ENCODE results near the gene KIF2A. TPM values are rescaled to one million over a fixed set of nuclear protein-coding genes. Genes with fewer than 3 reads are reported as not detected.
A peak's percentile ranks its signal among the peaks of the same experiment; 100 is the strongest.

KIF2A gene
- 25.2 TPM for polyA plus RNA-seq (2012; ENCODE audit: insufficient read length, low read depth)

GRCh38 chr5:62305715-62306322 is at the start of gene KIF2A:
KIF2A (plus strand) TSS chr5:62306206; CDS start chr5:62306473, 267 bp downstream.
- no peak for TF ChIP-seq FOXP2 (optimal IDR thresholded peaks at IDR 0.05; ENCODE audit: borderline replicate concordance, extremely low read depth, extremely low read length, insufficient read depth)
- TF ChIP-seq REST (IDR thresholded peaks at IDR 0.05; ENCODE audit: insufficient read depth in 1 of 2, low read depth in 2 of 2, low read length in 2 of 2): 0 out of 4 replicates have a peak, but pooled peaks of 1 of the 2 experiments have one; percentile 38
- peak; percentile 70; the same call in 1 of the 2 replicates for TF ChIP-seq POLR2AphosphoS5 (IDR thresholded peaks at IDR 0.05; ENCODE audit: low read depth, low read length)
- TF ChIP-seq TAF1 (IDR thresholded peaks at IDR 0.05; ENCODE audit: borderline replicate concordance, insufficient read depth, low read length): peak; percentile 57; the same call in 1 of the 2 replicates
- TF ChIP-seq SIN3A (IDR thresholded peaks at IDR 0.05; ENCODE audit: borderline replicate concordance, insufficient read depth, low read length): peak; percentile 55; the same call in 1 of the 2 replicates

- no peak for TF ChIP-seq FOXP2 (optimal IDR thresholded peaks at IDR 0.05; ENCODE audit: borderline replicate concordance, extremely low read depth, extremely low read length, insufficient read depth)
- TF ChIP-seq REST (IDR thresholded peaks at IDR 0.05; ENCODE audit: insufficient read depth in 1 of 2, low read depth in 2 of 2, low read length in 2 of 2): no peak
- TF ChIP-seq TAF1 (IDR thresholded peaks at IDR 0.05; ENCODE audit: borderline replicate concordance, insufficient read depth, low read length): no peak
- no peak for TF ChIP-seq SIN3A (IDR thresholded peaks at IDR 0.05; ENCODE audit: borderline replicate concordance, insufficient read depth, low read length)
- no peak for TF ChIP-seq POLR2AphosphoS5 (IDR thresholded peaks at IDR 0.05; ENCODE audit: low read depth, low read length)
Observed at GRCh38 chr5:62257020-62257367, 49.0 kb upstream of the KIF2A start.

- TF ChIP-seq TAF1 (IDR thresholded peaks at IDR 0.05; ENCODE audit: borderline replicate concordance, insufficient read depth, low read length) (no peak), FOXP2 (optimal IDR thresholded peaks at IDR 0.05; ENCODE audit: borderline replicate concordance, extremely low read depth, extremely low read length, insufficient read depth) (no peak), POLR2AphosphoS5 (IDR thresholded peaks at IDR 0.05; ENCODE audit: low read depth, low read length) (no peak), REST (IDR thresholded peaks at IDR 0.05; ENCODE audit: insufficient read depth in 1 of 2, low read depth in 2 of 2, low read length in 2 of 2) (no peak), SIN3A (IDR thresholded peaks at IDR 0.05; ENCODE audit: borderline replicate concordance, insufficient read depth, low read length) (no peak)
Observed at GRCh38 chr5:62258654-62259053, 47.4 kb upstream of the KIF2A start.

- no peak for TF ChIP-seq FOXP2 (optimal IDR thresholded peaks at IDR 0.05; ENCODE audit: borderline replicate concordance, extremely low read depth, extremely low read length, insufficient read depth)
- no peak for TF ChIP-seq REST (IDR thresholded peaks at IDR 0.05; ENCODE audit: insufficient read depth in 1 of 2, low read depth in 2 of 2, low read length in 2 of 2)
- no peak for TF ChIP-seq TAF1 (IDR thresholded peaks at IDR 0.05; ENCODE audit: borderline replicate concordance, insufficient read depth, low read length)
- no peak for TF ChIP-seq SIN3A (IDR thresholded peaks at IDR 0.05; ENCODE audit: borderline replicate concordance, insufficient read depth, low read length)
- no peak for TF ChIP-seq POLR2AphosphoS5 (IDR thresholded peaks at IDR 0.05; ENCODE audit: low read depth, low read length)
Observed at GRCh38 chr5:62259699-62260250, 46.2 kb upstream of the KIF2A start.
